GM13977 (cell line): ENCODE data around the gene ABCC9.
"Not testable (repeated sequence)": the region's sequence is repeated elsewhere in the genome, so short reads cannot be mapped to it uniquely, and the experiment has no call there.

Experiments
- DNase-seq: peaks from one replicate; pipeline ENCODE4 v3.0.0; 2012; ENCODE audit warnings: low spot score
- CTCF ChIP-seq: IDR thresholded peaks from 2 replicates; pipeline ENCODE4 v1.5.1; 2012; ENCODE audit warnings: mild to moderate bottlenecking, control low read depth; ENCODE audit not compliant: insufficient read depth; ENCODE audit errors: extremely low read depth, missing control alignments
- in situ Hi-C: fragments of 300-500 bp; cut with MboI; formaldehyde crosslinking; loops from one replicate; pipeline ENCODE4 v1.12.0; 2022; ENCODE audit warnings: low sequenced_read_pairs, low pct_unique_long_range_greater_than_20kb, mixed read lengths, inconsistent platforms; ENCODE audit not compliant: unreplicated experiment

ABCC9 gene

GRCh38 chr12:21941506-21942376 lies 515 bp upstream of the ABCC9 start:
- in situ Hi-C loops = no loop called here
- no peak for DNase-seq
- TF ChIP-seq CTCF = no peak

- in situ Hi-C loops = no loop called here
- DNase-seq = no peak
- TF ChIP-seq CTCF = no peak
These were observed 1.8 kb downstream of the ABCC9 start for GRCh38 chr12:21939435-21939834.

DNA sequence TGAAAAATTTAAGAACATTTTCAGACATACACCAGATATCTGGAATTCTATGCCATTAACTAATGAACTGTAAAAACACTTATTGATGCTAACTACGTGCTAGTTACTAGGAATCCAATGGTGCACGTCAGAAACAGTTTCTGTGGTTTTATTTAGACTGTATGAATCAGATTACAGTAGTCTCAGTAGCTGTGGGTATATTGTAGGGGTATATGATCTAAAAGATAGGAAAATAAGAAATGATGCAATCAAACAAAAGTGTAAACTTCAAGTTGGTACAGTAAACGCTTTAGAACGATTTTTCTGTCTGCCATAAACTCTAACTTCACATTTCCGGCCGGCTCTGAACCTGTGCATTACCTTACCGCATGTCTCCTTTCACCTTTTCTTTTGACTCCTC lies 2.3 kb downstream of the ABCC9 start:
- in situ Hi-C loops = no loop called here
- no peak for DNase-seq
- TF ChIP-seq CTCF = no peak

DNA sequence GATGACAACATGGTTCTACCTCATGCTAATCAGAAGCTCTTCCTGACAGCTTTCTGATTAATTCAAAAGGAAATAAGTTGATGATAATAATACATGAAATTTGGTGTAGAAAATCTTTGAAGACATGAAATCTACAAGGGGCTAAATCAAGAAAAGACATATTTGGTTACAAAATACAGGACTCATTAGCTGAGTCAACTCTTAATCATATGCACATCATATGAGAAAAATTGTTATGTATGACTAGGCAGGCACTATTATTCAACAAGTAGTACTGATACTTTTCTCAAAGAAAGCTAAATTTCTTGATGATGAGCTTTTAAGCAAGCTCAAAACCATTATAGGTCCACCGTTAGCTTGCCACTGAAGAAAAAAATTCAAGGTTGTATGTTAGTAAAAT lies 7.1 kb downstream of the ABCC9 start:
- no peak for TF ChIP-seq CTCF
- no peak for DNase-seq
- in situ Hi-C loops = no loop called here

- no peak for DNase-seq
- no peak for TF ChIP-seq CTCF
- in situ Hi-C loops = no loop called here
These were observed 7.6 kb downstream of the ABCC9 start for GRCh38 chr12:21933656-21934055.

GRCh38 chr12:21929972-21930371 lies 11.3 kb downstream of the ABCC9 start:
- in situ Hi-C loops, DNase-seq: not testable (repeated sequence)

GRCh38 chr12:21925296-21925913 lies 15.8 kb downstream of the ABCC9 start:
- no peak for TF ChIP-seq CTCF
- DNase-seq = no peak
- in situ Hi-C loops = no loop called here
